ENCODE data around the gene RNF212B. TPM values are rescaled to one million over a fixed set of nuclear protein-coding genes. Genes with fewer than 3 reads are reported as not detected.
A peak's percentile ranks its signal among the peaks of the same experiment; 100 is the strongest.

The RNF212B gene
- total and polyA plus RNA-seq, 2 of the 13 experiments (the other 11 are each of a cell fraction or from before 2014, with no cell fraction given), result 0.05 TPM; not detected in 1

GRCh38 chr14:23300687-23301223 lies 63.0 kb downstream of the RNF212B start (continued):
- TF ChIP-seq SNAPC4 (CRISPR knock-in tag; IDR thresholded peaks at IDR 0.05) (no peak; the same call in 1 of the 2 replicates), ZBTB38 (CRISPR knock-in tag; IDR thresholded peaks at IDR 0.05) (peak; percentile 99), ZNF33B (CRISPR knock-in tag; IDR thresholded peaks at IDR 0.05) (peak; percentile 51; the same call in 1 of the 2 replicates), SIN3A (IDR thresholded peaks at IDR 0.05; ENCODE audit: borderline replicate concordance, low read depth, low read length) (peak; percentile 67; the same call in 1 of the 2 replicates), ZNF7 (CRISPR knock-in tag; IDR thresholded peaks at IDR 0.05) (no peak), ZNF607 (CRISPR knock-in tag; IDR thresholded peaks at IDR 0.05; ENCODE audit: borderline replicate concordance) (no peak), CHD4 (IDR thresholded peaks at IDR 0.05; ENCODE audit: borderline replicate concordance, low read length) (0 out of 2 replicates have a peak, but pooled peaks have one; percentile 8), ATF7 (IDR thresholded peaks at IDR 0.05) (no peak), ATF7 (CRISPR knock-in tag; IDR thresholded peaks at IDR 0.05) (peak; percentile 13), ZNF710 (CRISPR knock-in tag; IDR thresholded peaks at IDR 0.05; ENCODE audit: borderline replicate concordance) (0 out of 2 replicates have a peak, but pooled peaks have one; percentile 3), ZNF333 (CRISPR knock-in tag; IDR thresholded peaks at IDR 0.05; ENCODE audit: borderline replicate concordance) (peak; percentile 58; the same call in 1 of the 2 replicates), ZC3H4 (CRISPR knock-in tag; IDR thresholded peaks at IDR 0.05; ENCODE audit: borderline replicate concordance) (peak; percentile 39; the same call in 1 of the 2 replicates), SMAD9 (CRISPR knock-in tag; IDR thresholded peaks at IDR 0.05) (peak; percentile 77; the same call in 1 of the 2 replicates), KDM4B (CRISPR knock-in tag; IDR thresholded peaks at IDR 0.05) (no peak), ZKSCAN5 (CRISPR knock-in tag; IDR thresholded peaks at IDR 0.05) (0 out of 2 replicates have a peak, but pooled peaks have one; percentile 10), ZBTB4 (CRISPR knock-in tag; IDR thresholded peaks at IDR 0.05; ENCODE audit: borderline replicate concordance) (0 out of 2 replicates have a peak, but pooled peaks have one; percentile 63), PCBP2 (optimal IDR thresholded peaks at IDR 0.05; ENCODE audit: low read depth, low read length, poor library complexity, severe bottlenecking) (peak; percentile 51), ZSCAN22 (CRISPR knock-in tag; IDR thresholded peaks at IDR 0.05) (peak; percentile 52; the same call in 1 of the 2 replicates), ZNF253 (CRISPR knock-in tag; IDR thresholded peaks at IDR 0.05; ENCODE audit: borderline replicate concordance) (peak; percentile 51; the same call in 1 of the 2 replicates), ZNF225 (CRISPR knock-in tag; IDR thresholded peaks at IDR 0.05) (peak; percentile 50; the same call in 1 of the 2 replicates)

All from HepG2 (cell line).